ENCODE measurements around the gene SH3BP2.

The SH3BP2 gene

GRCh38 chr4:2860391-2861348 lies 67.8 kb downstream of the SH3BP2 start:
- no peak for DNase-seq

GRCh38 chr4:2861631-2862436 lies 68.9 kb downstream of the SH3BP2 start:
- no peak for DNase-seq

- no peak for DNase-seq
Measured at GRCh38 chr4:2862528-2862927, 69.6 kb downstream of the SH3BP2 start.

GRCh38 chr4:2863649-2864048 lies 70.8 kb downstream of the SH3BP2 start:
- DNase-seq: no peak

- DNase-seq: no peak
Measured at GRCh38 chr4:2865196-2865780, 72.4 kb downstream of the SH3BP2 start.

GRCh38 chr4:2866160-2866861 lies 73.4 kb downstream of the SH3BP2 start:
- DNase-seq: no peak

GRCh38 chr4:2866891-2867290 lies 74.0 kb downstream of the SH3BP2 start:
- DNase-seq: no peak

GRCh38 chr4:2867758-2868491 lies 75.0 kb downstream of the SH3BP2 start:
- DNase-seq: peak in 2 of 3 experiments; percentile 8 to 28

- peak in 1 of 3 experiments; percentile 21 for DNase-seq
Measured at GRCh38 chr4:2868877-2869487, 76.1 kb downstream of the SH3BP2 start.

GRCh38 chr4:2869659-2870058 lies 76.8 kb downstream of the SH3BP2 start:
- no peak for DNase-seq

GRCh38 chr4:2870082-2870481 lies 77.2 kb downstream of the SH3BP2 start:
- no peak for DNase-seq

- no peak for DNase-seq
Measured at GRCh38 chr4:2871466-2871865, 78.6 kb downstream of the SH3BP2 start.

GRCh38 chr4:2871911-2872310 lies 79.0 kb downstream of the SH3BP2 start:
- peak in 1 of 3 experiments; percentile 26 for DNase-seq

GRCh38 chr4:2873329-2873728 lies 80.4 kb downstream of the SH3BP2 start:
- DNase-seq: no peak

GRCh38 chr4:2874861-2875260 lies 82.0 kb downstream of the SH3BP2 start:
- DNase-seq: no peak

- DNase-seq: no peak
Measured at GRCh38 chr4:2875556-2875955, 82.7 kb downstream of the SH3BP2 start.

- DNase-seq: no peak
Measured at GRCh38 chr4:2878346-2878745, 85.5 kb downstream of the SH3BP2 start.

GRCh38 chr4:2879026-2879425 lies 86.1 kb downstream of the SH3BP2 start:
- no peak for DNase-seq

- no peak for DNase-seq
Measured at GRCh38 chr4:2881431-2881830, 88.5 kb downstream of the SH3BP2 start.

- DNase-seq: no peak
Measured at GRCh38 chr4:2882341-2882740, 89.5 kb downstream of the SH3BP2 start.

GRCh38 chr4:2886161-2886560 lies 93.3 kb downstream of the SH3BP2 start:
- no peak for DNase-seq

GRCh38 chr4:2886622-2887021 lies 93.7 kb downstream of the SH3BP2 start:
- peak in 2 of 3 experiments; percentile 9 to 66 for DNase-seq
